Measurements from ENCODE around the gene MAN2B2.

Gene MAN2B2

DNA sequence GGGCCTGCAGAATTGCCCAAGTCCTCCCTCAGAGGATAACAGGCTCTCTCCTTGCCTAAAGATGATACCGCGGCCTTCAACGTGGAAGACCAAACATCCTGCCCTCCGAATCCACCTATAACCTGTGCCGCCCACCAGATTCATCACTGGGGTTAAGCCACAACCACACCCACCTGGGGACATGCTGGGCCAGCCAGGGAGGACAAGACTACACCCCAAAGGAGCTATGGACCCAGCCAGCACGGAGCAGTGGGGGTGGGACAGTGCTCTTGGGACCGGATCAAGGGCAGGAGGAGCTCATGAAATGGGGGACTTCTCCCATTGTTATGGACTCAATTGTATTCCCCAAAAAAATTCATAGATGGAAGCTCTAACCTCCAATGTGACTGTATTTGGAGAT lies 6.8 kb upstream of the MAN2B2 start:
- no peak for DNase-seq

GRCh38 chr4:6568689-6569332 lies 6.2 kb upstream of the MAN2B2 start:
- peak; percentile 67 for DNase-seq

GRCh38 chr4:6571608-6572007 lies 3.4 kb upstream of the MAN2B2 start:
- no peak for DNase-seq

DNA sequence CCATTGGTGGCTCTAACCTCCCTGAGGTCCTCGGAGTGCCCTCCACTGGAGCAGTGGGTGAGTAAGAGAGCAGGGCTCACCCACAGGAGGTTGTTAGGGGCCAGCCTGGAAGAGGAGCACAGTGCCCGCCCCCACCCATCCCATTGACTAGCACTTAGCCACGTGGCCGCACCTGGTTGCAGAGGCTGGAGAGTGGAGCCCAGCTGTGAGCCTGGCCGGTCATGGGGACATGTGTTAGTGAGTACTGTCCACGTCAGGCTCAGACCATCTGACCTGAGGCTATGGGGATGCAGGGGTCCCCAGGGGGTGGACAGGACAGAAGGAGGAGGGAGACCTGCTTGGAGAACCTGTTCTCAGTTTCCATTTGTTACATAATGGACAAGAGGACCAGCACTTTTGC lies 1.4 kb upstream of the MAN2B2 start:
- DNase-seq, result no peak

GRCh38 chr4:6573986-6574746 lies 823 bp upstream of the MAN2B2 start:
- no peak for DNase-seq

DNA sequence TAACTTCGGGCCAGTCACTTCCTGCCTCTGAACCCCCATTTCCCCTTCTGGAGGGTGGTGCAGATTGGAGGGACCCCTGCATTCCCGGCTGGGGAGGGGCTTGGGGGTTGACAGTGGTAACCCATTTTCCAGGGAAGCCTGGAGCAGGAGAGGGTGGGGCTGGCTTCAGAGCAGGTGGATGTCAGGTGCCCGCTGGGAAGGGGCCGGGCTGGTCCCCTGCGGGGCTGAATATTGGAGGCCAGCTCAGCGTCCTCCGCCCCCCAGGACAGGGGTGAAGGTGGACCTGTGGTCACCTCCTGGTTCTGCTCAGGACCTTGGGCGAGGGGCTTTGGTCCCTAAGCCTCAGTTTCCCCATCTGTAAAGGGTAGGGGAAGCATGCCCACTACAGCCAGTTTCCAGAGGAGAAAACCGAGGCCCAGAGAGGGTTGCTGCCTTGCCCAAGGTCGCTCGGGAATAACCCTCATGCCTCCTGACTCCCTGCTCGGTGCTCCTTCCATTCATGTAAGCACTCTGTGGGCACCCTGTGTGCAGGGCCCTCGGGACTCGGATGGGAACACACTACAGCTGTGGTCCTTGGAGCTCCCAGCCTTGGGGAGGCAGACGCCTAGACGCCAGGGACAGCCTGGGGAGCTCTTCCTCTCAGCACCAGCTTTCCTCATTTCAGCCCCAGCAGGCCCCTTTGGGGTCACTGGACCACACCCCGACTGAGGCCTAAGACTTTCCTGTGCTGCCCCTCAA lies 683 bp downstream of the MAN2B2 start:
- no peak for DNase-seq

DNA sequence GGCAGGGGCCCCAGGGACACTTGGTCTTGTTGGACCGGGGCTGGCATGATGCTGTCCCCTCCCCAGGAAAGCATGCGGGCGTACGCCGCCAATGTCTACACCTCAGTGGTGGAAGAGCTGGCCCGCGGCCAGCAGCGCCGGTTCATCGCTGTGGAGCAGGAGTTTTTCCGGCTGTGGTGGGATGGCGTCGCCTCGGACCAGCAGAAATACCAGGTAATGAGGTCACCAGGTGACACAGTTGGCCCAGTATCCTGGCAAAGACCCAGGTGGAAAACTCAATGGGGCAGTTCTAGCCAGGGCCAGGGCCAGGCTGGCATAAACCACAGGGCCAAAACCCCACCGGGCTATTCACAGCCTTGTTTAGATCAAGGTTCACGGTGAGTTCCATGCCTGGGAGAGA lies 1.5 kb downstream of the MAN2B2 start:
- DNase-seq, result no peak

GRCh38 chr4:6576932-6577331 lies 1.9 kb downstream of the MAN2B2 start:
- DNase-seq, result no peak

GRCh38 chr4:6577409-6577808 lies 2.4 kb downstream of the MAN2B2 start:
- no peak for DNase-seq

DNA sequence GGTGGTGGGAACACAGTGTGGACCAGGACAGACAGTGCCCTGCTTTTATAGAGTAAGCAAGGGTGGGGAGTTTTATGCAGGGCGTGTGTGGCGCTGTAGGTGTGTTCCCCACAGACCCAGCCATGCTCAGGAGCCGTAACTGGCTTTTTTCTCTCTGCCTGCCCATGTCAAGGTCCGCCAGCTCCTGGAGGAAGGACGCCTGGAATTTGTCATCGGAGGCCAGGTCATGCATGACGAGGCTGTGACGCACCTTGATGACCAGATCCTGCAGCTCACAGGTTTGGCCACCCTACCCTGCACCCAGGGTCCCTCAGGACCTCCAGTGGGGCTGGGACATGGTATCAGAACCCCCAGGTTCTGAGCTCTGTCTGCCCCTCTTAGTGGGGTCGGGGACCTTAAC lies 3.2 kb downstream of the MAN2B2 start:
- no peak for DNase-seq

DNA sequence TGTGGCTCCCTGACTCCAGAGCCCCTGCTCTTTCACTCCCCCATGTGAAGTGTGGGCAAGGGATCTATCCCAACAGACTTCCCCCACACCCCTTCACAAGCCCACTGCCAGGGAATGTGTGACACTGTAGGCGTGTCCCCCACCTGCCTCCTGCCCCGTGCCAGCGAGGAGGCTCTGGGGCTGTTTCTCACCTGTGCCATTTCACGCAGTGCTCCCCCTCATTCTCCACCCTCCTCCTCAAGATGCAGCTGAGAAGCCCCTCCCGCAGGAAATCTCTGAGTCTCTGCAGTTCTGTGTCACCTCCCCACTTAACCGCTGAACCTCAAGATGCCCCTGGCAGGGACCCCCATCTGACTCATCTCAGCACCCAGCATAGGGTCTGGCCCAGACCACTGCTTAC lies 5.4 kb downstream of the MAN2B2 start:
- no peak for DNase-seq

DNA sequence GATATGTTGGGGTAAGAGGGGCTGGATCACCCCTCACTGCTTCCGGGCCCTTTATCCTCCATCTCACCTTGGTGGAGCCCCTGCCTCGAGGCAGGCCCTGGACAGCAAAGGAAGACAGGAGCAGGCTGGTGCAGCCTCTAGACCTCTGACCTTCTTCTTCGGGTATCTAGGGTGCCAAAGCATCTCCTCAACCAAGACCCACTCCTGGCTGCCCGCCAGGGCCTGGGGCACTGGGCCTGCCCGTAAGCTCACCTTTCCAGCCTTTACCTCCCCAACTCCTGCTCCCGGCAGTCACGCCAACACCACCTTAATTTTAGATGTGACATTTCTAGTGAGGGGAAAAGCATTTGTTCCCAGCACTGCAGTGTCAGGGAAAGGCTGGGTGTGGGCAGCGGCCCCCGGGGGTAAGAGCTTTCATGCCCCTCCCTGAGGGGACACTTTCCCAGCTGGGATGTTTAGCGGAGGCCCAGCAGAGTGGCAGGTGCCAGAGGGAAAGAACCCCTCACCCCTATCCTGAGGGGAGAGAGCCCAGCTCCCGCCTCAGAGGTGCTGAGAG lies 6.7 kb downstream of the MAN2B2 start:
- no peak for DNase-seq

DNA sequence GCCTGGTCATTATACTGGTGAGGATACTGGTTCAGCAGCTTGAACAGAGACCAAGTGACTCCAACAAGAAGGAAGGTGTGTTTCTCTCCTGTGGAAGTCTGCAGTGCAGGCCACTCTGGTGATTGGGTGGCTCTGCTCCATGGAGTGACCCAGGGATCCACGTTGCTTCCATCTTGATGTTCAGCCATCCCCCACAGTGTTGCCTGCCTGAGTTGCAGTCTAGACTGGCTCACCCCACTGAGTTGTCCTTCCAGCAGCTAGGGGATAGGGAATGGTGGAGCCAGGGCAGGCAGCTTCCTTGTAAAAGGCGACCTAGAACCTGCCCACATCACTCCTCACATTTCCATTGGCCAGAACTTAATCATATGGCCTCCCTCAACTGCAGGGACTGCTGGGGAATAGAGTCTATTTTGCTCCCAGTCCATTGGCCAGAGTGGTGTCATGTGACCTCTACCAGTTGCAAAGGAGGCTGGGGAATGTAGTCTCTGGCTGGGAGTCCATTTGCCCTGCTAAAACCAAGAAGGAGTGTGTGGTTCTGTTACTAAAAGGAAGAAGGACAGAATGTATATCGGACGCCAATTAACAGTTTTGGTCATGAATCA lies 8.0 kb downstream of the MAN2B2 start:
- peak; percentile 10 for DNase-seq

DNA sequence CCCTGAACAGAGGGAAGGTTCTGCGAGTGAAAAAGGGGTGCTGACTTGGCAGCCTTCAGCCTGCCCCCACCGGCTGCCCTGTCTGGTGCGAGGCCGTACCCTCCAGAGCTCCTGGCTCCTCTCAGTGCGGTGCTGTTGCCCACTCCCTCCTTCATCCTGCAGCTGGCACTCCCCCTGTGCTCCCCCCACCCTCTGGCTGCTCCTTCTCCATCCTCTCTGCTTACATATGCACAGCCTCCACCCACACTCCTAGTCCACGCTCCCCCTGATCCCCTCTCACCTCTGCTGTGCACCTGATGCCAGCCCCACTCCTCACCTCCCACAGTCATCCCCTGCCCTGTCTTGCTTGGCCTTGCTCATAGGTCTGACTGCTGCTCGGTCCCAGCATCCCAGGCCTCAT lies 9.9 kb downstream of the MAN2B2 start:
- no peak for DNase-seq

DNA sequence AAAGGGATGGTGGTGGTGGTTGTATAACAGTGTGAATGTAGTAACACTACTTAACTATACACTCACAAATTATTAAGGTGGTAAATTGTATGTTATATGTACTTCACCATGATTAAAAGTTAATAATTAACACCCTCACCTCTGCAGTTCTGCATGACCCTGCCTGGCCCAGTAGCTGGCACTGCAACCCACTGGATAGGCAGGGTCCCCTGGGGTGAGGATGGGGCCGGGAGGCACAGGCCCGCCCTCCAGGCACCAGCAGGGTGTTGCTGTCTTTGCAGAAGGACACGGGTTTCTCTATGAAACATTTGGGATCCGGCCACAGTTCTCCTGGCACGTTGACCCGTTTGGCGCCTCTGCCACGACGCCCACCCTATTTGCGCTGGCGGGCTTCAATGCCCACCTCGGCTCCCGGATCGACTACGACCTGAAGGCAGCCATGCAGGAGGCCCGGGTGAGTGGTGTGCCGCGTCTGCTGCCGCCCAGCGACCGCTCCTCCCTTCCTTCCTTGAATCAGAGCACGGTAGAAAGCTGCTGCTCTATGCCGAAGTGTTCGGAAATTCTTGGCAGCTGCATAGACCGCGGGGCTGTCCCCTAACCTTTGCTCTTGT lies 11.8 kb downstream of the MAN2B2 start:
- DNase-seq, result no peak

DNA sequence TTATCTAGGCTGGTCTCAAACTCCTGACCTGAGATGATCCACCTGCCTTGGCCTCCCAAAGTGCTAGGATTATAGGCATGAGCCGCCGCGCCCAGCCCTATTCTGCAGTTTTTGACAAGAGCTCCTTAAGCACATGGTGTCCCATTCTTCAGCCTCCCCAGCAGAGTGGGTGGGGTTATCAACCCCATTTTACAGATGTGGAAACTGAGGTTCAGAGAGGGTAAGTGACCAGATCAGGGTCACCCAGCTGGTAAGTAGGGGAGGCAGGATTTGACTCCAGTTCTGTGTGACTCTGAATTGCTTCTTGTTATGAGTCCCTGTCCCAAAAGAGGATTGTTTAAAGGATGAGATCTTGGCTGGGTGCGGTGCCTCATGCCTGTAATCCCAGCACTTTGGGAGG lies 14.5 kb downstream of the MAN2B2 start:
- no peak for DNase-seq

DNA sequence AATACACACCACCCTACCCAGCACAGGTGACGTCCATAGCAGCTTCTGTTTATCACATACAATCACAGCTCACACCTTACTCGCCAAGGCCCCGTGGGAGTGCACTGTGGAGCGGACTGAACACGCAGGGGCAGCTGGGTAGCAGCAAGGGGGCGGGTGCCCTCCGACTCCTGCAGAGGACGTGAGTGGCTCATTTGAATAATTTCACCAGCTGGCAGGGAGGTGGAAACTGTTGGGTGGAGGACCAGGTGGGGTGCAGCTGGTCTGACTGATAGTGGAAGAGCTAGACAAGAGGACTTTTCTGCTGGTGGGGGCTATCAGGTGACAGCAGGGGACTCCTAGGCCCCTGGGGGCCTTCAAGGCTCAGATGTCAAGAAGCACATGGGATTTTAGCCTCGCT lies 16.3 kb downstream of the MAN2B2 start:
- DNase-seq, result no peak

- DNase-seq, result no peak
These were observed 16.8 kb downstream of the MAN2B2 start for GRCh38 chr4:6591781-6592180.

- DNase-seq, result no peak
These were observed 18.0 kb downstream of the MAN2B2 start for GRCh38 chr4:6592804-6593563.

- no peak for DNase-seq
These were observed 19.4 kb downstream of the MAN2B2 start for GRCh38 chr4:6594341-6594740.

DNA sequence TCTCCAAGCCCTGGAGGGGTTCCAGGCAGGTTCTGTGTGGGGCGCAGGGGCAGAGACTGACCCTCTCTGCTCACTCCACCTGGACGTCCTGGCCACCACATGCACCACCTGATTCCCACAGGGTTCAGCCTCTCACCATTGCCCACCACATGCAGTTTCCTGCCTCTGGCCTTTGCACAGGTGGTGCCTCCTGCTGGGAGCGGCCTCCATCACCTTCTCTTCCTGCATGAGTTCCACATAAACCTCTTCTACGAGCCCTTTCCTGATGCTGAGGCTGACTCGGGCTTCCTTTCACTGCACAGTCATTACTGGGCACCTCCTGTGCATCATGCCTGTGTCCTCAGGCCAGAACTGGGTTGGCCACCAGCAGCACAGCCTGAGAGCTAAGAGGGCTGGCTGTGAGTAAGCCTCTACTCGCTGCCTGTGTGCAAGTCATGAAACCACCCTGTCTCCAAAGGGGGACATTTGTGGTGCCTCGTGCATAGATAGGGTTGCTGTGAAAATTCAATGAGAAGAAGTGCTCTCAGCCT lies 19.9 kb downstream of the MAN2B2 start:
- DNase-seq, result no peak
